Lower lobe of right lung (tissue), 2 donors: ENCODE data around the gene ZNF621. TPM values are rescaled to one million over a fixed set of nuclear protein-coding genes. Genes with fewer than 3 reads are reported as not detected.

ENCODE experiments used
- ATAC-seq, 2 donors: fragments of 200-7000 bp; cut with Tn5 transposase; one replicate each; pipeline ENCODE4 v1.9.1; 2020 to 2022; ENCODE audit warnings: mild to moderate bottlenecking in 2 of 2, moderate library complexity in 2 of 2
- DNase-seq: peaks from one replicate; pipeline ENCODE4 v3.0.0-alpha.2; 2020
- H3K27ac ChIP-seq: fragments of 200-600 bp; one replicate; pipeline ENCODE4 v1.8.0; 2022
- H3K27me3 ChIP-seq: fragments of 200-600 bp; one replicate; pipeline ENCODE4 v1.8.0; 2022; ENCODE audit warnings: low read depth
- H3K36me3 ChIP-seq: fragments of 200-600 bp; one replicate; pipeline ENCODE4 v1.8.0; 2022; ENCODE audit warnings: mild to moderate bottlenecking
- H3K4me1 ChIP-seq: fragments of 200-600 bp; one replicate; pipeline ENCODE4 v1.8.0; 2022
- H3K4me3 ChIP-seq: fragments of 200-600 bp; one replicate; pipeline ENCODE4 v1.8.0; 2022; ENCODE audit warnings: mild to moderate bottlenecking
- H3K9me3 ChIP-seq: fragments of 200-600 bp; one replicate; pipeline ENCODE4 v1.8.0; 2022
- CTCF ChIP-seq: fragments of 200-600 bp; IDR thresholded peaks from one replicate; pipeline ENCODE4 v1.8.0; 2022; ENCODE audit warnings: antibody characterized with exemption, mild to moderate bottlenecking
- intact Hi-C: fragments of 100-400 bp; cut with DNase I; formaldehyde crosslinking; loops from one replicate; pipeline ENCODE4 v1.11.0; 2022
- total RNA-seq: library from RNA; stranded (reverse); fragmentation: NEBNext Ultra II Directional; extraction: Animal tissue kit (Norgen Biotek cat#: 25700); gene quantifications from one replicate; pipeline ENCODE4 v1.2.1, GENCODE V29; 2021
- donor health status: DM: no; HTN: yes; CAD: no; lungs with severe emphysema.

Gene ZNF621
- total RNA-seq, 1 donor from 2014 or later = 19.9 TPM

- Histone ChIP-seq H3K36me3 (no peaks in the 10 kb centered on the region), H3K27ac (no peak overlapping the region), H3K4me1 (no peaks in the 10 kb centered on the region), H3K27me3 (no peaks in the 10 kb centered on the region), H3K9me3 (no peaks in the 10 kb centered on the region), H3K4me3 (no peak overlapping the region)
- intact Hi-C loops = no loop called here
- no peak for ATAC-seq
- TF ChIP-seq CTCF = no peak
- no peak for DNase-seq
Observed at GRCh38 chr3:40574050-40574449, 49.3 kb downstream of the ZNF621 start.

- Histone ChIP-seq H3K4me1 (no peaks in the 10 kb centered on the region), H3K9me3 (no peaks in the 10 kb centered on the region), H3K4me3 (no peak overlapping the region), H3K27ac (no peak overlapping the region), H3K36me3 (no peaks in the 10 kb centered on the region), H3K27me3 (no peaks in the 10 kb centered on the region)
- ATAC-seq (no peak), DNase-seq (no peak)
- intact Hi-C loops = no loop called here
- no peak for TF ChIP-seq CTCF
Observed at GRCh38 chr3:40574661-40575060, 49.9 kb downstream of the ZNF621 start.

GRCh38 chr3:40576396-40576795 is 51.6 kb downstream of the ZNF621 start:
- DNase-seq (no peak), ATAC-seq (no peak)
- intact Hi-C loops = no loop called here
- Histone ChIP-seq H3K27ac (no peak overlapping the region), H3K4me3 (no peak overlapping the region), H3K36me3 (no peaks in the 10 kb centered on the region), H3K9me3 (no peaks in the 10 kb centered on the region), H3K4me1 (no peaks in the 10 kb centered on the region), H3K27me3 (no peaks in the 10 kb centered on the region)
- no peak for TF ChIP-seq CTCF

- no peaks in the 10 kb centered on the region for H3K27me3 ChIP-seq
- H3K27ac ChIP-seq = no peak overlapping the region
- no peaks in the 10 kb centered on the region for H3K9me3 ChIP-seq
- TF ChIP-seq CTCF = peak; percentile 92
- H3K36me3 ChIP-seq = no peaks in the 10 kb centered on the region
- intact Hi-C loops = loop anchor here (5.0 kb wide), 1 partner anchor 1297 kb away; no protein-coding TSS in a partner anchor
- DNase-seq (peak; percentile 55), ATAC-seq (peak; percentile 73 to 82)
- H3K4me3 ChIP-seq = no peak overlapping the region
- no peaks in the 10 kb centered on the region for H3K4me1 ChIP-seq
Observed at GRCh38 chr3:40580494-40581091, 55.8 kb downstream of the ZNF621 start.

GRCh38 chr3:40581166-40581565 is 56.4 kb downstream of the ZNF621 start:
- Histone ChIP-seq H3K4me3 (no peak overlapping the region), H3K36me3 (no peaks in the 10 kb centered on the region), H3K27me3 (no peaks in the 10 kb centered on the region), H3K4me1 (no peaks in the 10 kb centered on the region), H3K27ac (no peak overlapping the region), H3K9me3 (no peaks in the 10 kb centered on the region)
- TF ChIP-seq CTCF = no peak
- DNase-seq (no peak), ATAC-seq (no peak)
- intact Hi-C loops = loop anchor here (5.0 kb wide), 1 partner anchor 1296 kb away; no protein-coding TSS in a partner anchor
